HG03139 (cell line): Measurements from ENCODE around the gene SPG11.
"Not testable (repeated sequence)": the region's sequence is repeated elsewhere in the genome, so short reads cannot be mapped to it uniquely, and the experiment has no call there.

ENCODE experiments used
- ATAC-seq: cut with Tn5 transposase; IDR thresholded peaks from one replicate; pipeline ENCODE4 v1.9.1; 2021; ENCODE audit not compliant: unreplicated experiment

SPG11 gene, protein sequence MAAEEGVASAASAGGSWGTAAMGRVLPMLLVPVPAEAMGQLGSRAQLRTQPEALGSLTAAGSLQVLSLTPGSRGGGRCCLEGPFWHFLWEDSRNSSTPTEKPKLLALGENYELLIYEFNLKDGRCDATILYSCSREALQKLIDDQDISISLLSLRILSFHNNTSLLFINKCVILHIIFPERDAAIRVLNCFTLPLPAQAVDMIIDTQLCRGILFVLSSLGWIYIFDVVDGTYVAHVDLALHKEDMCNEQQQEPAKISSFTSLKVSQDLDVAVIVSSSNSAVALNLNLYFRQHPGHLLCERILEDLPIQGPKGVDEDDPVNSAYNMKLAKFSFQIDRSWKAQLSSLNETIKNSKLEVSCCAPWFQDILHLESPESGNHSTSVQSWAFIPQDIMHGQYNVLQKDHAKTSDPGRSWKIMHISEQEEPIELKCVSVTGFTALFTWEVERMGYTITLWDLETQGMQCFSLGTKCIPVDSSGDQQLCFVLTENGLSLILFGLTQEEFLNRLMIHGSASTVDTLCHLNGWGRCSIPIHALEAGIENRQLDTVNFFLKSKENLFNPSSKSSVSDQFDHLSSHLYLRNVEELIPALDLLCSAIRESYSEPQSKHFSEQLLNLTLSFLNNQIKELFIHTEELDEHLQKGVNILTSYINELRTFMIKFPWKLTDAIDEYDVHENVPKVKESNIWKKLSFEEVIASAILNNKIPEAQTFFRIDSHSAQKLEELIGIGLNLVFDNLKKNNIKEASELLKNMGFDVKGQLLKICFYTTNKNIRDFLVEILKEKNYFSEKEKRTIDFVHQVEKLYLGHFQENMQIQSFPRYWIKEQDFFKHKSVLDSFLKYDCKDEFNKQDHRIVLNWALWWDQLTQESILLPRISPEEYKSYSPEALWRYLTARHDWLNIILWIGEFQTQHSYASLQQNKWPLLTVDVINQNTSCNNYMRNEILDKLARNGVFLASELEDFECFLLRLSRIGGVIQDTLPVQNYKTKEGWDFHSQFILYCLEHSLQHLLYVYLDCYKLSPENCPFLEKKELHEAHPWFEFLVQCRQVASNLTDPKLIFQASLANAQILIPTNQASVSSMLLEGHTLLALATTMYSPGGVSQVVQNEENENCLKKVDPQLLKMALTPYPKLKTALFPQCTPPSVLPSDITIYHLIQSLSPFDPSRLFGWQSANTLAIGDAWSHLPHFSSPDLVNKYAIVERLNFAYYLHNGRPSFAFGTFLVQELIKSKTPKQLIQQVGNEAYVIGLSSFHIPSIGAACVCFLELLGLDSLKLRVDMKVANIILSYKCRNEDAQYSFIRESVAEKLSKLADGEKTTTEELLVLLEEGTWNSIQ (N-terminal part only)

GRCh38 chr15:44663410-44664308, at the start of gene SPG11:
Gene SPG11, minus strand, starts transcription at chr15:44663662. Its CDS starts 15 bp downstream, at chr15:44663647.
- peak; percentile 71 for ATAC-seq

DNA sequence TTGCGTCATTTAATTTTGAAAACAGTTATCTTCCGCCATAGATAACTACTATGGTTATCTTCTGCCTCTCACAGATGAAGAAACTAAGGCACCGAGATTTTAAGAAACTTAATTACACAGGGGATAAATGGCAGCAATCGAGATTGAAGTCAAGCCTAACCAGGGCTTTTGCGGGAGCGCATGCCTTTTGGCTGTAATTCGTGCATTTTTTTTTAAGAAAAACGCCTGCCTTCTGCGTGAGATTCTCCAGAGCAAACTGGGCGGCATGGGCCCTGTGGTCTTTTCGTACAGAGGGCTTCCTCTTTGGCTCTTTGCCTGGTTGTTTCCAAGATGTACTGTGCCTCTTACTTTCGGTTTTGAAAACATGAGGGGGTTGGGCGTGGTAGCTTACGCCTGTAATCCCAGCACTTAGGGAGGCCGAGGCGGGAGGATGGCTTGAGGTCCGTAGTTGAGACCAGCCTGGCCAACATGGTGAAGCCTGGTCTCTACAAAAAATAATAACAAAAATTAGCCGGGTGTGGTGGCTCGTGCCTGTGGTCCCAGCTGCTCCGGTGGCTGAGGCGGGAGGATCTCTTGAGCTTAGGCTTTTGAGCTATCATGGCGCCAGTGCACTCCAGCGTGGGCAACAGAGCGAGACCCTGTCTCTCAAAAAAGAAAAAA, 49.0 kb upstream of the SPG11 start:
- ATAC-seq, result no peak

GRCh38 chr15:44711743-44712345, 48.4 kb upstream of the SPG11 start:
- peak; percentile 5 for ATAC-seq

- peak; percentile 72 for ATAC-seq
Observed at GRCh38 chr15:44711096-44711742, 47.8 kb upstream of the SPG11 start, which contains the start of the genes B2M and PATL2. Gene B2M, plus strand, starts transcription at chr15:44711517. Its CDS starts 30 bp downstream, at chr15:44711547. Gene PATL2, minus strand, starts transcription at chr15:44711323. Its CDS starts 34,833 bp downstream, at chr15:44676490.

GRCh38 chr15:44710236-44711095, 47.0 kb upstream of the SPG11 start:
- ATAC-seq, result no peak

- ATAC-seq, result no peak
Observed at GRCh38 chr15:44706946-44707636, 43.6 kb upstream of the SPG11 start.

DNA sequence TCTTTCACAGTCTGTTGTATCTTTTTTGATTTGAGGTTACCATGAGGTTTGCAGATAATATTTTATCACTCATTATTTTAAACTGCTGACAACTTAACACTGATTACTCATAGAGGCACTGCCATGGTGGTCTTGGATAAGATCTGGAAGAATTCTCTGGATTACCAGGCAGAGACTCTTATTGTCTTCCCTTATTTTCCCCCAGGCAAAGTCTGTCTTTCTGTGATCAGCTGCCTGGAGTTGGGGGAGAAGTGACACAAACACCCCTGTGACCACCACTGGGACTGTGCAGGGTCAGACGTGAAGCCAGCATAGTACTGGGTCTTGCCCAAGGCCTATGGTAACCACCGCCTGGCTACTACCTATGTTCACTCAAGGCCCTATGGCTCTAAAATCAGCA, 42.9 kb upstream of the SPG11 start:
- ATAC-seq, result no peak

DNA sequence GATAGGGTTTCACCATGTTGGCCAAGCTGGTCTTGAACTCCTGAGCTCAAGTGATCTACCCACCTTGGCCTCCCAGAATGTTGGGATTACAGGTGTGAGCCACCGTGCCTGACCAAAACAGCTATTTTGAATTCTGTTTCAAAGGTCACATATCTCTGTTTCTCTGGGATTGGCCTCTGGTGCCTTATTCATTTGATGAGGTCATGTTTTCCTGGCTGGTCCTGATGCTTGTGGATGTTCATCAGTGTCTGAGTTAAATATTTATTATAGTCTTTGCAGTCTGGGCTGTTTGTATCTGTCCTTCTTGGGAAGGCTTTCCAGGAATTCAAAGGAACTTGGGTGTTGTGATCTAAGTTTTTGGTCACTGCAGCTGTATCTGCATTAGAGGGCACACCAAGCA, 42.5 kb upstream of the SPG11 start:
- no peak for ATAC-seq

- ATAC-seq, result not testable (repeated sequence)
Observed at GRCh38 chr15:44700676-44701075, 37.2 kb upstream of the SPG11 start.

DNA sequence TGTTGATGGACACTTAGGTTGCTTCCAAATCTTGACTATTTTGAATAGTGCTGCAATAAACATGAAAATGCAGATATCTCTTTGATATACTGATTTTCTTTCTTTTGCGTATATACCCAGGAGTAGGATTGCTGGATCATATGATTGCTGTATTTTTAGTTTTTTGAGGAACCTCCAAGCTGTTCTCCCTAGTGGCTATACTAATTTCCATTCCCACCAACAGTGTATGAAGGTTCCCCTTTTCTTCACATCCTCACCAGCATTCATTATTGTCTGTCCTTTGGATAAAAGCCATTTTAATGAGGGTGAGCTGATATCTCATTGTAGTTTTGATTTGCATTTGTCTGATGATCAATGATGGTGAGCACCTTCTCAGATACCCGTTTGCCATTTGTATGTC, 35.2 kb upstream of the SPG11 start:
- no peak for ATAC-seq

- ATAC-seq, result no peak
Observed at GRCh38 chr15:44697014-44697413, 33.6 kb upstream of the SPG11 start.

GRCh38 chr15:44695294-44695693, 31.8 kb upstream of the SPG11 start:
- ATAC-seq, result no peak

DNA sequence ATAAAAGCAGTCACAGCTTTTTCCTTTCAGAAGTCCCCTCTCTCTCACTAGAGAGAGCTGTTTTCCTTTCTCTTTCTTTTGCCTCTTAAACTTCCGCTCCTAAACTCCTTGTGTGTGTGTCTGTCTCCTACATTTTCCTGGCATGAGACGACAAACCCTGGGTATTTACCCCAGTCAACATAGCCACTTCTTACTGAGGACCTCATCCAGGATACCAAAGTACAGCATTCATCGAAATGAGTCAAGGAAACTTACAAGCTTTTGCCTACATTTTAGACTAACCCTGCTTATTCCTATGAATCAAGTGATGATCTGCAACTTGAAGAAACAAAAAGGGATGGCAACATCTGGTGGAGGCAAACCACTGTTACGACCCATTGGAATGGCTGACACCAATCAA, 31.0 kb upstream of the SPG11 start:
- no peak for ATAC-seq

GRCh38 chr15:44692659-44693058, 29.2 kb upstream of the SPG11 start:
- ATAC-seq, result no peak

DNA sequence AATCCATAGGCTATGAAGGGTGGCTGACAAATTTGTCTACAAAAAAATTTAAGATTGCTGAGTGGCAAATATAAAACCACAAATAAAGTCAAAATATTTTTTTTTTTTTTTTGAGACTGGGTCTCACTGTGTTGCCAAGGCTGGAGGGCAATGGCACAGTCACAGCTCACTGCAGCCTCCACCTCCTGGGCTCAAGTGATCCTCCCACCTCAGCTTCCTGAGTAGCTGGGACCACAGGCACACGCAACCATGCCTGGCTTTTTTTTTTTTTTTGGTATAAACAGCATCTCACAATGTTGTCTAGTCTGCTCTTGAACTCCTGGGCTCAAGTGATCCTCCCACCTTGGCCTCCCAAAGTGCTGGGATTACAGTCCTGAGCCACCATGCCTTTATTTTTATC, 26.8 kb upstream of the SPG11 start:
- not testable (repeated sequence) for ATAC-seq

DNA sequence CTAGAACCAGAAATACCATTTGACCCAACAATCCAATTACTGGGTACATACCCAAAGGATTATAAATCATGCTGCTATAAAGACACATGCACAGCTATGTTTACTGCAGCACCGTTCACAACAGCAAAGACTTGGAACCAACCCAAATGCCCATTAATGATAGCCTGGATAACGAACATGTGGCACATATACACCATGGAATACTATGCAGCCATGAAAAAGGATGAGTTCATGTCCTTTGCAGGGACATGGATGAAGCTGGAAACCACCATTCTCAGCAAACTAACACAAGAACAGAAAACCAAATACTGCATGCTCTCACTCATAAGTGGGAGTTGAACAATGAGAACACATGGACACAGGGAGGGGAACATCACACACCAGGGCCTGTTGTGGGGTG, 25.9 kb upstream of the SPG11 start:
- not testable (repeated sequence) for ATAC-seq
